ENCODE measurements around the gene UGT2B15. TPM values are rescaled to one million over a fixed set of nuclear protein-coding genes. Genes with fewer than 3 reads are reported as not detected.
"Not testable (repeated sequence)": the region's sequence is repeated elsewhere in the genome, so short reads cannot be mapped to it uniquely, and the experiment has no call there.

UGT2B15 gene
- under 1 TPM in 1 of 4 donors, not detected in 3; 0.32 TPM for total RNA-seq

GRCh38 chr4:68670479-68670939, at the start of gene UGT2B15:
TSS of gene UGT2B15 (minus strand) at chr4:68670652. CDS start at chr4:68670618, 34 bp downstream.
- not testable (repeated sequence) for H3K27me3 ChIP-seq; H3K27ac ChIP-seq; H3K36me3 ChIP-seq; H3K4me3 ChIP-seq; H3K4me1 ChIP-seq; H3K9me3 ChIP-seq; DNase-seq (ENCODE audit: low spot score in 2 of 2)
- WGBS, result 56% methylated on average over 1 of the region's 1 CpG

DNA sequence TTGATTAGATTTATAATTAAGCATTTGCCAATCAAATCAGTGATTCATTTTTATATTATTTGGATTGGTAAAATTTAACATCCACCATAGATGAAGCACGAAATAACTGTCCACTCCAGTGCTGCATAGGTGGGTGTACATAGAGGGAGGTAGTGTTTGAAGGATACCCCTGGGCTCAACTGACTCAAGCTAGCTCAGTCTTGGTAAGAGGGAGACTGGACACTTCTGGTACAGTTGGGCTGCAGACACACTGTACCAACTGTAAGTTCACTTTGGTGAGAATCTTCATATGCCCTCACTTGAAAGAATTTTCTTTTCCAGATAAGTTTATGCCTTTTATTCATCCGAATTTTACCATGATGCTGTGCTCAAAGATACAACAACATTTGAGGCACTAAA, 48.6 kb upstream of the UGT2B15 start:
- H3K36me3 ChIP-seq, result no peaks in the 10 kb centered on the region
- no peak overlapping the region for H3K4me3 ChIP-seq
- DNase-seq (ENCODE audit: low spot score in 2 of 2), result no peak
- H3K4me1 ChIP-seq, result no peaks in the 10 kb centered on the region
- 81% methylated on average over 2 of the region's 2 CpGs for WGBS
- no peak overlapping the region for H3K27ac ChIP-seq
- H3K9me3 ChIP-seq, result no peaks in the 10 kb centered on the region
- no peaks in the 10 kb centered on the region for H3K27me3 ChIP-seq
- no peak for TF ChIP-seq POLR2AphosphoS5 (IDR thresholded peaks at IDR 0.05)
- TF ChIP-seq, protein P1, sequence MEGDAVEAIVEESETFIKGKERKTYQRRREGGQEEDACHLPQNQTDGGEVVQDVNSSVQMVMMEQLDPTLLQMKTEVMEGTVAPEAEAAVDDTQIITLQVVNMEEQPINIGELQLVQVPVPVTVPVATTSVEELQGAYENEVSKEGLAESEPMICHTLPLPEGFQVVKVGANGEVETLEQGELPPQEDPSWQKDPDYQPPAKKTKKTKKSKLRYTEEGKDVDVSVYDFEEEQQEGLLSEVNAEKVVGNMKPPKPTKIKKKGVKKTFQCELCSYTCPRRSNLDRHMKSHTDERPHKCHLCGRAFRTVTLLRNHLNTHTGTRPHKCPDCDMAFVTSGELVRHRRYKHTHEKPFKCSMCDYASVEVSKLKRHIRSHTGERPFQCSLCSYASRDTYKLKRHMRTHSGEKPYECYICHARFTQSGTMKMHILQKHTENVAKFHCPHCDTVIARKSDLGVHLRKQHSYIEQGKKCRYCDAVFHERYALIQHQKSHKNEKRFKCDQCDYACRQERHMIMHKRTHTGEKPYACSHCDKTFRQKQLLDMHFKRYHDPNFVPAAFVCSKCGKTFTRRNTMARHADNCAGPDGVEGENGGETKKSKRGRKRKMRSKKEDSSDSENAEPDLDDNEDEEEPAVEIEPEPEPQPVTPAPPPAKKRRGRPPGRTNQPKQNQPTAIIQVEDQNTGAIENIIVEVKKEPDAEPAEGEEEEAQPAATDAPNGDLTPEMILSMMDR (IDR thresholded peaks at IDR 0.05), result no peak
- no peak for TF ChIP-seq POLR2A (IDR thresholded peaks at IDR 0.05)
- TF ChIP-seq EP300 (IDR thresholded peaks at IDR 0.05), result no peak

- WGBS, result 87% methylated on average over 3 of the region's 3 CpGs
- no peaks in the 10 kb centered on the region for H3K9me3 ChIP-seq
- DNase-seq (ENCODE audit: low spot score in 2 of 2), result no peak
- H3K36me3 ChIP-seq, result no peaks in the 10 kb centered on the region
- TF ChIP-seq EP300 (IDR thresholded peaks at IDR 0.05) (no peak), POLR2AphosphoS5 (IDR thresholded peaks at IDR 0.05) (no peak), POLR2A (IDR thresholded peaks at IDR 0.05) (no peak)
- TF ChIP-seq, protein P1 (IDR thresholded peaks at IDR 0.05), result no peak
- no peak overlapping the region for H3K4me3 ChIP-seq
- H3K4me1 ChIP-seq, result no peaks in the 10 kb centered on the region
- no peaks in the 10 kb centered on the region for H3K27me3 ChIP-seq
- H3K27ac ChIP-seq, result no peak overlapping the region
These were observed 48.1 kb upstream of the UGT2B15 start for GRCh38 chr4:68718447-68719074.

- H3K27me3 ChIP-seq, result no peaks in the 10 kb centered on the region
- no peak for DNase-seq (ENCODE audit: low spot score in 2 of 2)
- no peaks in the 10 kb centered on the region for H3K36me3 ChIP-seq
- H3K4me3 ChIP-seq, result no peak overlapping the region
- no peak overlapping the region for H3K27ac ChIP-seq
- 60% methylated on average over 1 of the region's 1 CpG for WGBS
- no peaks in the 10 kb centered on the region for H3K4me1 ChIP-seq
- TF ChIP-seq EP300 (IDR thresholded peaks at IDR 0.05) (no peak), POLR2AphosphoS5 (IDR thresholded peaks at IDR 0.05) (no peak), POLR2A (IDR thresholded peaks at IDR 0.05) (no peak)
- TF ChIP-seq, protein P1 (IDR thresholded peaks at IDR 0.05), result no peak
- no peaks in the 10 kb centered on the region for H3K9me3 ChIP-seq
These were observed 47.5 kb upstream of the UGT2B15 start for GRCh38 chr4:68717999-68718398.

DNA sequence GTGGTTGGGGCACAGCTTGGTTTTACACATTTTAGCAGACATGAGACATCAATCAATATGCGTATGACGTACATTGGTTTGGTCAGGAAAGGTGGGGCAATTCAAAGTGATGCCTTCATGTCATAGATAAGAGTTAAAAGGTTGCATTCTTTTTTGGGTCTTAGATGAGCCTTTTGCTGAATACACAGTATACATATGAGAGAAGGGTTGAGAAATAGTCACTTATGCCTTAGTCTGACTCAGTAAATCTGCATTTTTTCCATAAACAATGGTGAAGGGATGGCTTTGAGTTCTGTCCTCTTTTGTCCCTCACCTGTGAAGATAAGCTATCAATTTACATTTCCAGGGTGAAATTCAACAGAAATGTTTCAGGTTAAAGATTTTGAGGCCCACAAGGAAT, 43.9 kb upstream of the UGT2B15 start:
- Histone ChIP-seq H3K9me3 (no peaks in the 10 kb centered on the region), H3K27ac (no peak overlapping the region), H3K4me1 (no peaks in the 10 kb centered on the region), H3K4me3 (no peak overlapping the region), H3K27me3 (no peaks in the 10 kb centered on the region), H3K36me3 (no peaks in the 10 kb centered on the region)
- WGBS, result 90% methylated on average over 2 of the region's 2 CpGs
- no peak for DNase-seq (ENCODE audit: low spot score in 2 of 2)
- no peak for TF ChIP-seq POLR2A (IDR thresholded peaks at IDR 0.05)
- no peak for TF ChIP-seq POLR2AphosphoS5 (IDR thresholded peaks at IDR 0.05)
- no peak for TF ChIP-seq EP300 (IDR thresholded peaks at IDR 0.05)
- TF ChIP-seq, protein P1 (IDR thresholded peaks at IDR 0.05), result no peak

GRCh38 chr4:68712207-68712606, 41.8 kb upstream of the UGT2B15 start:
- Histone ChIP-seq H3K27me3 (no peaks in the 10 kb centered on the region), H3K9me3 (no peaks in the 10 kb centered on the region), H3K36me3 (no peaks in the 10 kb centered on the region), H3K27ac (no peak overlapping the region), H3K4me1 (no peaks in the 10 kb centered on the region), H3K4me3 (no peak overlapping the region)
- no peak for DNase-seq (ENCODE audit: low spot score in 2 of 2)
- no peak for TF ChIP-seq POLR2A (IDR thresholded peaks at IDR 0.05)
- TF ChIP-seq POLR2AphosphoS5 (IDR thresholded peaks at IDR 0.05), result no peak
- 78% methylated on average over 3 of the region's 3 CpGs for WGBS
